COLO668 (cell line): ENCODE measurements around the gene SMIM12.
"Not testable (repeated sequence)": the region's sequence is repeated elsewhere in the genome, so short reads cannot be mapped to it uniquely, and the experiment has no call there.

Experiments
- DNase-seq: peaks from one replicate; lab custom pipeline; 2025; ENCODE audit not compliant: unreplicated experiment; lab: John Stamatoyannopoulos, UW

SMIM12 gene

GRCh38 chr1:34844252-34844634, 15.3 kb downstream of the SMIM12 start:
- peak; percentile 94 for DNase-seq

DNA sequence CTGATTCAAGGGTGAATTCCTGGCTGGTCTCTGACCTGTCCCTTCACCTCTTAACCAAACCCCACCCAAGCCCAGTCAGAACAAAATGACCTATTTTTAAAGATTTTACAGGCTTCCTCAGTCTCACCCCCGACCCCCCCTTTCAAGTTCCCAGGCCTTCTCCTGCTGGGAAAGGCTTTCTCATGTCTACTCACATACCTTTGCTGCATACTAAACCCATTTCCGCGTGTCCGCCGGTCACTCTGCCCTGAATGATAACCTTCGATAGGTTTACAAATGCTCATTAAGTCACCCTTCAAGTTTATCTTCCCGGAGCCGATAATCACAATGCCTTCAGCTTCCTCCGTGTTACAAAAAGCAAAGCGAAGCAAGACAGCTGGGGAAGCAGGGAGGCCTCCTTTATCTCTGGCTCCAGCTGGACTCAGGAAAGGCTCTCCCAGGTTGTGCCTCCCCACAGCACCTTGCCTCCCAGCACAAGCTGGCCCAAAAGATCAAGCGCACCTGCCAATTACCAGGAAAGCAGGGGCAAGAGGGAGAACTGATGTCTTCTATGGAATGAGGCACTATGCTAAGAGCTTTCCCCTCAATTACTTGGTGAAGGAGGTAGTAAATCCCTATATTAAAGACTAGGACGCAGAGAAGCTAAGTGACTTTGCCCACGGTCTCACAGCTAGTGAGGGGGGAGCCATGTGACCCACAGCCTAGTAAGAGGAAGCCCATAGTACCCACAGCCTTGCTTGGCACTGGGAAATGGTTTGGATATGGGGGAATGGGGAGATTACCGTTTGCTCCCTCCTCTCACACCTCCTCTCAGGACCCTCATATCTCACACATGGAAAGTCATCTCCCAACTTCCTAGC, 15.9 kb downstream of the SMIM12 start:
- DNase-seq, result peak; percentile 68

- DNase-seq, result no peak
Observed at GRCh38 chr1:34842952-34843371, 16.6 kb downstream of the SMIM12 start.

DNA sequence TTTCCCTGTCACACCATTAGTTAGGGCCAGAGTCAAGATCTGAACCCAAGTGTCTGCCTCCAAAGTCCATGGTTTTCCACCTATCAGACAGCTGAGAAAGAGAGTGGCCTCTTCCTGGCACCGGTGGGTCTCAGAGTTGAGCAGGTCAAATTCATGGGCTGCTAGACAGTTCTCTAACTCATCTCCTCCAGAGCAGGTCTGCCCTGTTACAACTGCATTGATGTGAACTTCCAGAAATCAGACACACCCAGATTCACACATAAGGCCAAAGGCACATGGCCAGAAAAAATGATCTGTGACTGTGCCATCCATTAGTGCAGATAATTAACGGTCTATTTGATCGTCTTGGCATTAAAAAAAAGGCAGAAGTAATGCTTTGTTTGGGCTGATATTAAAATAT, 17.5 kb downstream of the SMIM12 start:
- no peak for DNase-seq

DNA sequence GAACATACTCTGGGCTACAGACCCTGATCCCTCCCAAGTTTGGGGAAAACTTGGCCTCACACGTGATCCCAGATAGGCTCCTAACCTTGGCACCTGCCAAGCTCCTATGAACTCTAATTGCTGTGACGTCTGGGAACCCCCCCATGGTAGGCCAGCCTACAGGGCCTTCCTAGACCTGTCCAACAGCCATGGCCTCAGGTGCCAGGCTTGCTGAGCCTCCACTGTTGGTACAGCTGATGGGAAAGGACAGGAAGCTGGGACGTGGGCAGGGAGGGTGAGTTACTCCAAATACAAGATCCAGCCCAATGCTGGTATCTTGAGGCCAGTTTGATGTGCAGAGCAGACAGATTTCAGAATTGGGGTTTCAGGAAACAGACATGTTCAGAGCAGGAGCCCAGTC, 19.1 kb downstream of the SMIM12 start:
- DNase-seq, result no peak

DNA sequence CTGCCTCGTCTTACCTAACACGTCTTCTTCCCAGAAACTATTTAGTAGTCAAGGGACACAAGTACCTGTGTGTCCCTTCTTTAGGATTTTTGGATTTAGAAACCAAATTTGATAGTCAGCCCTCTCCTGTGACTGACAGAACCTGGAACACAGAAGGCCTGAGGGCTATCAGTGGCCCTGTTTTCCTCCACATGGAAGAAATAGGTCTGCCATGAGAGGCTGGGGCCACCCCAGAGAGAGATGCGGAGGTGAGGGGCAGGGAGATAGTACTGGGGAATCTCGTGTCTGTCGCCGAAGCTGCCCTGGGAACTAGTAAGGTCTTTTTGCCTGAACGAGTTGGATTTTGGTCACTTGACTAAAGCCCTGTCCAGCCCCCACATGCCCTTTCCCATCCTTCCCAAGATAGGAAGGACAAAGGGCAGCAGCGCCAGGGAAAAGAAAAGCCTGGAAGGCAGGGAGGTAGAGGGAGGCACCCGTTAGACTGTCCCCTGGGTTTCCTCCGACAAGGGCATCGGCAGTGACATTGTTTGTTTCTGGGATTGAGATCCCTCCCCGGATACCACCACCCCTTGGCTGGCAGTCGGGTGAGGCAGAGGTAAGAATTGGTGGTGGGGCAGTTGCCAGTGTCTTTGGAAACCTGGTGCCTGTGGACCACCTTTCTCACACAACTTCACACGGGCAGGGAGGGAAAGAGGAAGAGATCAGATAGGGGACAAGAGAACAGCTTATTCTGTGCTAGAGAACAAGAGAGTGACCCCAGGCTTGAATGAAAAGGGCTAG, 19.8 kb downstream of the SMIM12 start:
- DNase-seq, result no peak

GRCh38 chr1:34833711-34834110, 25.8 kb downstream of the SMIM12 start:
- DNase-seq, result no peak

DNA sequence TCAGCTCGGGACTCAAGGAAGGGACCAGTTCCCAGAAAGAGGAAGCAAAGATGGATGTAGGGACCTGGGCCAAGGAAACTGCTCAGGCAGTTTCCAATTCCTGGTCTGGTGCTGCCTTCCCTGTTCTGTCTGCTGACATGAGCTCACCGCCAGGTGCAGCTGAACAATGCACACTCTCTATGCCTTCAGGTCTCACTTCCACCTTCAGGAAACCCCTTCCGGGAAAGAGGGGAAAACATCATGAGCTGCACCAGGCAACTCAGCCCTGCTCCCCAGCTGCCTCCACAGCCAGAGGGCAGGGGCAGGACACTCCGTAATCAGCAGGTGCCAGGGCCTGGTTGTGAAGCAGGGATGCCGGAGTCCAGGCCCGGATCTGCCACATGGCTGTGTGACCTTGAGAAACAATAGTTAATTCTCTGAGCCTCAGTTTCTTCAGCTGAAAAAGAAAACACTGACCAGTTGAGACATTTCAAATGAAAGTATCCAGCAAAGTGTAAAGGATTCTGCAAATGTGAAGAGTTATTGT, 27.8 kb downstream of the SMIM12 start:
- DNase-seq, result peak; percentile 94

GRCh38 chr1:34829250-34829649, 30.3 kb downstream of the SMIM12 start:
- DNase-seq, result no peak

DNA sequence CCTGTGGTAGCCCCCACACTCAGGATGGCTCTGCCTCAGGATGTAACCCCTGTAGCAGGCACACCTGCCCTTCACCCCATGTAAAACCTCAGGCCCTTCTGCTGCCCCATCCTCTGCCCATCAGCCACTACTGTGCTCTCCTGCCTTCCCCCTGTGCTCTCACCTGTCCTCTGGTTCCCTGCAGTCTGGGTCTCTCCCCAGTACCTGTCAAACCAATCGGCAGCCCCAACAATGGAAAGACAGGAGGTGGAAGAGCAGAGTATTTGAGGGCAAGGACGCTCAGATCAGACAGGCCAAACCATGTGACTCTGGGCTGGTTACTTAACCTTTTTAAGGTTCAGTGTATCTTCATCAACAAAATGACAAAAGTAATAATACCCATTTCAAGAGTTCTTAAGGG, 30.9 kb downstream of the SMIM12 start:
- DNase-seq, result no peak

DNA sequence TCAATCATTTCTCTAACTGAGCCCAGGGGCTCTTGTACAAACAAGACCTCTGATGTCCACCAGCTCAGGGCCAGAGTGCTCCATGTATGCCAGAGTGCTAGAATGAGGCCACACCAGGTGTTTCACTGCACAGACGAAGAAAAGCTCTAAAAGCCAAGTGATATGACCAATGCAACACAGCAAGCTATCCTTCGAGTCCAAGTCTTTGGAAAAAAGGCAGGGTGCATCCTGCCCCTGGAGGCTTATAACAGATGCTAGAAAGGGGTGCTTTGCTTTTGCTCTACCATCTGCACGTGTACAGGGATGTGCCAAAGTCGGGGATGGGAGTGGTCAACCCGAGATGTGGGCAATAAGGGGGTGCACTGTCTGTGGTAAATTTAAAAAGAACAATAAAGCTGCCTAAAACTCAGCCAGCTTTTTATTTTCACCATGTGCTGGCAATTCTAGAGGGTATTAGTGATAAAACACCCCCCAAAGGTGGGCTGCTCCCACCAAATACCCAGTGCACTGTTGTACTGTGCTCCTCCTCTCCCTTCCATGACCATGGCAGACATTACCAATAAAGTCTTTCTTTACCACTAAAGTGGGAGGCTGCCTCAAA, 32.1 kb downstream of the SMIM12 start:
- no peak for DNase-seq

DNA sequence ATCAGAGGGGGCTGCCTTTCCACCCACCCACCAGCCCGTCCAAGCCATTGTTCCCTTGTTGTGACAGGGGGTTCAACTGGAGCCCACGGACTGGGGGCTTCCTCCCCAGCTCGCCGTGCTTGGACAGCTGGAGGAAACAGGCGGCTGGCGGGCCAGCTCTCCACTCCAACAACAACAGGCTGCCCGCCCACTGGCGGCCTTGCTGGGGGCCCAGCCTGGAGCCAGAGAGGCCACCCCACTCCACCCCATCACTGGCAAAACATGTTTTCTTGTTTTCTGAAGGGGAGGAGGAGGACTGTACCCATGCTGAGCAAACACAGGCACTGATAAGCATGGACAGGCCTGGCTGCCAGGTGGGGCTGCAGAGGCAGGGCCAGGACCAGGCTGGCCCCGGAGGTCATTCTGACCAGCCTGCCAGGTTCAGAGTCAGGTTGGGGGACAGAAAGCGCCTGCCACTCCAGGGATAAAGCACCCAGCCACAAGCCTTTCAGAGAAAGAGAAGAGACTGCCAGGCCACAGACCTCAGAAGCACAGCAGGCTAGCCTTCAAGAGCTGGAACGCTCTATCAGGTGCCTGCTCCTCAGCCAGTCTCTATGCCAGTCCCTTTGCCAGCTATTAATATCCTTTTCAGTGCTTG, 34.0 kb downstream of the SMIM12 start:
- DNase-seq, result peak; percentile 58

DNA sequence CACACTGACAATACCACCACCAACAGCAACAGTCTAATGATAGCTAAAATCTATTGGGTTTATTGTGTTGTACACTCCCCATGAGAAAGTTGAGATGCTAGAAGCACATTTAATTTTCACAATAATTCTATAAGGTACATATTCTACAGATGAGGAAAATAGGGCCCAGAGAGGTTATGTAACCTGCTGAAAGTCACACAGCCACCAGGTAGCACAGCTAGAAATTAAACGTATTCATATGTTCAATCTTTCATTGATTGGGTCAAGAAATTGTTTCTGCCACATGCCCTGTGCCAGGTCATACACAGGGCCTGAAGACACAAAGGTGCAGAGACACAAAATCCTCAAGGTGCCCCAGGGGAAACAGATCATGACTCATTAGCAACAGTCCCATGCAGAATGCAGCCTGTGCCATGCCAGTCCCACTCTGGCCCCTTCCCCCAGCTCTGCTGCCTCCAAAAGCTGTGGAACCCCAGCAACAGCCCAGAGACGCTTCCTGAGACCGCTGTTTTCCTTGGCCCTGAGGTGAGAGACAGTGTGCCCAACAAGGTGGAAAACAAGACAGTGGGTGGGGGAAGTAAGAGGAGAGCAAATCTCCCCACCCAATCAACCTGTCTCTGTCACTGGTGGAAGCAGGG, 34.6 kb downstream of the SMIM12 start:
- DNase-seq, result no peak

DNA sequence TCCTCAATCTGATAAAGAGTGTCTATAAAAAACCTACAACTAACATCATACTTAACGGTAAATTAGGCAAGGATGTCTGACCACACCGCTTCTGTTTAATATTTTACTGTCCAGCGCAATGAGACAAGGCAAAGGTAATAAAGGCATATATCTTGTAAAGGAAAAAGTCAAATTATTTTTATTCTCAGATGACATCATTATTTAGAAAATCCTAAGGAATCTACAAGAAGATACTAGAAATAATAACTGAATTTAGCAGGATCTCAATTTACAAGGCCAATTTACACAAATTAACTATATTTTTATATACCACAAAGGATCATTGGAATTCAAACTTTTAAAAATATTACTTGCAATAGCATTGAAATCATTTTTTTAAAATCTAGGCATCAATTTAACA, 37.3 kb downstream of the SMIM12 start:
- DNase-seq, result no peak

GRCh38 chr1:34818862-34819261, 40.7 kb downstream of the SMIM12 start:
- not testable (repeated sequence) for DNase-seq

DNA sequence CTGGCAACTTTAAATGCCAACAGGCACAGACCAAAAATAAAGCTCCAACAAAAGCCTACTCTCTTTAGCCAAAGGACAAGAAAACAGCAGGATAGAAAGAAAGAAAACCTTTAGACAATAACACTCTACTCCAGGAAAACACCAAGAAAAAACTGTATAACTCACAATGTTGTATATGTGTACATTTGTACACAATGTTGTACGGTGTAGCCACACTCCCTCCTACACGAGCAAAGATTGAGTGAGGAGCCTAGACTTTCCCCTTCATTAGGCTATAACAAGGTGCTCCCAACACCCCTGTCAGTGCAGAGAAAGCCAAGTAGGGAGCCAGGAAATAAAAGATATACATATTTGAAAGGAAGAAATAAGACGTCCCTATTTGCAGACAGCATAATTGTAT, 42.8 kb downstream of the SMIM12 start:
- no peak for DNase-seq

DNA sequence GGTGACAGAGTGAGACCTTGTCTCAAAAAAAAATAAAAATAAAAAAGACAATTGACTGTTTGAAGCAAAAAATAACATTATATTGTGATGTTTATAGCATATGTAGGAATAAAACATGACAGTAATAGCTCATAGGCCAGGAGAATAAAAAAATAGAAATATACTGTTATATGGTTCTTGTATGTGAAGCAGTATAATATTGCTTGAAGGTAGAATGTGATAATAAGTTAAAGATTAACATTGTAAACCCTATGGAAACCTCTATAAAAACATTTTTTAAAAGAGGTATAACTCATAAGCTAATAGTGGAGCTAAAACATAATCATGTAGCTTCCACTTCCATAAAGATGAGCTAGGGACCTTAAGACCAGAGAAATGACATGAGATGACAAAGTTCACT, 43.2 kb downstream of the SMIM12 start:
- no peak for DNase-seq

GRCh38 chr1:34810781-34811180, 48.8 kb downstream of the SMIM12 start:
- DNase-seq, result not testable (repeated sequence)

DNA sequence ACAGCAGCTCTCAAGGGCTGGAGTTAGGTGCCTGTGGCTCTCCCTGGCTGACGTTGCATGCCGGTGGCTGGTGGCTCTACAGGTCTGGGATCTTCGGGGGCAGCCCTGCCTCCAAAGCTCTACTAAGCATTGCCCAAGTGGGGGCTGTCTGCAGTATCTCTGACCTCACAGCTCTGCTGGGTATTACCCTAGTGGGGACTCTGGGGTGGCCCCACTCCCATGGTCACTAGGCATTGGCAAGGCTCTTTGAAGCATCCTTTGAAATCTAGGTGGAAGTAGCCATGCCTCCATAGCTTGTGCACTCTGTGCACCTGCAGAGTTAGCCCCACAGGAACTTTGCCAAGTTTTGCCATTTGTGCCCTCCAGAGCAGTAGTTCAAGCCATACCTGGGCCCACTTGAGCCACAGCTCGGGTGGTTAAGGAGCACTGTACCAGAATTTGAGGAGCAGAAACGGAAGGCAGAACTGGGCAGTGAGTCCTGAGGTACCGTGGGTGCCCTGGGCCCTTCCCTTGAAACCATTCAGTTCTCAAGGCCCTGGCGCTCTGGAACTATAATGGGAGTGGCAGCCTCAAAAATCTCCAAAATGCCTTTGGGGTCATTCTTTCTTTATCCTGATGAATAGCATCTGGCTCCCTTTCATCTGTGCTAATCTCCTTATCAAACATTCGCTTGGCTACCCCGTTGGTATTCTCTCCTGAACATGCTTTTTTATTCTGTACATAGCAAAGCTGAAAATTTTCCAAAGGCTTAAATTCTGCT, 51.3 kb downstream of the SMIM12 start:
- no peak for DNase-seq

DNA sequence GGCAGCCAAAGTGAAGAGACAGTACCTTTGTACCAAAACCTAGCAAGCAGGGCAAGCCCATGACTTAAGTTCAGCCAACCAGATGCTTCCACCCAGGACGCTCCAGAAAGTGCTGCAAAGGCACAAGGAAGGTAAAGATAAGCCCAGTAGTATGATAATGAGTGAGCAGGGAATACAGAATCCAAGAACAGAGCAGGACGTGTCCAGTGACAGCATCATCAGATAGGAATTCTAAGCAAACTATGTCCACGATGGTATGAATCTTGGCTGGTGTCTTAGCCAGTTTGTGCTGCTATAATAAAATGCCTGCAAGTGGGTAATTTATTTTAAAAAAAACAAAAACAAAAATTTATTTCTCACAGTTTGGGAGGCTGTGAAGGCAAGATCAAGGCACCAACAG, 53.2 kb downstream of the SMIM12 start:
- no peak for DNase-seq
